GM18867 (cell line): Measurements from ENCODE around the gene PTH2R.
"Not testable (repeated sequence)": the region's sequence is repeated elsewhere in the genome, so short reads cannot be mapped to it uniquely, and the experiment has no call there.

Source experiments
- ATAC-seq: cut with Tn5 transposase; IDR thresholded peaks from one replicate; pipeline ENCODE4 v1.9.1; 2021; ENCODE audit warnings: mild to moderate bottlenecking, moderate library complexity; ENCODE audit not compliant: unreplicated experiment

Gene PTH2R

GRCh38 chr2:208406474-208407451 lies at the start of gene PTH2R:
Gene PTH2R, plus strand, starts transcription at chr2:208406792. Its CDS starts 252 bp downstream, at chr2:208407044.
- ATAC-seq = no peak

GRCh38 chr2:208356846-208357574 lies 49.6 kb upstream of the PTH2R start:
- no peak for ATAC-seq

- ATAC-seq = peak; percentile 52
Observed at GRCh38 chr2:208358758-208359631, 47.6 kb upstream of the PTH2R start.

GRCh38 chr2:208359632-208359986 lies 47.0 kb upstream of the PTH2R start:
- ATAC-seq = peak; percentile 81

- no peak for ATAC-seq
Observed at GRCh38 chr2:208360259-208361076, 46.1 kb upstream of the PTH2R start.

GRCh38 chr2:208361077-208361441 lies 45.5 kb upstream of the PTH2R start:
- ATAC-seq = no peak

GRCh38 chr2:208363485-208363884 lies 43.1 kb upstream of the PTH2R start:
- ATAC-seq = peak; percentile 28

GRCh38 chr2:208366215-208367127 lies 40.1 kb upstream of the PTH2R start:
- ATAC-seq = peak; percentile 76

- no peak for ATAC-seq
Observed at GRCh38 chr2:208369091-208369490, 37.5 kb upstream of the PTH2R start.

- peak; percentile 33 for ATAC-seq
Observed at GRCh38 chr2:208370881-208371633, 35.5 kb upstream of the PTH2R start.

- ATAC-seq = peak; percentile 37
Observed at GRCh38 chr2:208371634-208371935, 35.0 kb upstream of the PTH2R start.

- peak; percentile 50 for ATAC-seq
Observed at GRCh38 chr2:208373460-208374089, 33.0 kb upstream of the PTH2R start.

GRCh38 chr2:208375491-208376068 lies 31.0 kb upstream of the PTH2R start:
- no peak for ATAC-seq

GRCh38 chr2:208377344-208377860 lies 29.2 kb upstream of the PTH2R start:
- ATAC-seq = not testable (repeated sequence)

- ATAC-seq = no peak
Observed at GRCh38 chr2:208379192-208379591, 27.4 kb upstream of the PTH2R start.

- ATAC-seq = no peak
Observed at GRCh38 chr2:208384637-208385036, 22.0 kb upstream of the PTH2R start.

- no peak for ATAC-seq
Observed at GRCh38 chr2:208386541-208386940, 20.1 kb upstream of the PTH2R start.
